HG03565 (cell line): ENCODE results near the gene GRM4.
"Not testable (repeated sequence)": the region's sequence is repeated elsewhere in the genome, so short reads cannot be mapped to it uniquely, and the experiment has no call there.

Experiments used
- ATAC-seq: cut with Tn5 transposase; IDR thresholded peaks from one replicate; pipeline ENCODE4 v1.9.1; 2021; ENCODE audit warnings: mild to moderate bottlenecking, moderate library complexity; ENCODE audit not compliant: unreplicated experiment

Gene GRM4

DNA sequence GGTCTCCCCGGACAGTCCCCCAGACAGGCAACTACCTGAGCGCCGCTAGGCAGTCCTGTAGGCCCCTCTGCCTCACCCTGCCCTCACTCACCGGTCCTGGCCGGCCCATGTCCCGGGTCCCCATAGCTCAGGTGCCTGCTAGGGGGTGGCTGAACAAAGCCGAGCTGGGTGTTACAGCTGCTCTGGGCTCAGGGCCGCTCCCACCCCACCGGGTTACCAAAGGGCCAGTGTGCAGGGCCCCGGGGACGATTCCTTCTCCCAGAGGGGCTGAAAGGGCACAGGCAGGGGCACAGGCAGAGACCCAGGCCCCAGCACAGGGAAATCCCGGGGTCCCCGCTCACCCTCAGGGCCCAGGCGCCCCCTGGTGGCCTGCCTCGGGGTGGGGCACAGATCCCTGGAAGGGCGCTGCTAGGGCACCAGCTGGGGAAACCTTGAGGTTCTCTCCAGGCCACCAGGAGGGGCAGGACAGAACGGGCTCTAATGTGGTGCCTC lies 118.4 kb downstream of the GRM4 start:
- no peak for ATAC-seq

GRCh38 chr6:34025861-34026260 lies 120.0 kb downstream of the GRM4 start:
- no peak for ATAC-seq

GRCh38 chr6:34025112-34025807 lies 120.6 kb downstream of the GRM4 start:
- no peak for ATAC-seq

- ATAC-seq: no peak
Measured at GRCh38 chr6:34022873-34023255, 123.0 kb downstream of the GRM4 start.

GRCh38 chr6:34022250-34022872 lies 123.5 kb downstream of the GRM4 start:
- no peak for ATAC-seq

DNA sequence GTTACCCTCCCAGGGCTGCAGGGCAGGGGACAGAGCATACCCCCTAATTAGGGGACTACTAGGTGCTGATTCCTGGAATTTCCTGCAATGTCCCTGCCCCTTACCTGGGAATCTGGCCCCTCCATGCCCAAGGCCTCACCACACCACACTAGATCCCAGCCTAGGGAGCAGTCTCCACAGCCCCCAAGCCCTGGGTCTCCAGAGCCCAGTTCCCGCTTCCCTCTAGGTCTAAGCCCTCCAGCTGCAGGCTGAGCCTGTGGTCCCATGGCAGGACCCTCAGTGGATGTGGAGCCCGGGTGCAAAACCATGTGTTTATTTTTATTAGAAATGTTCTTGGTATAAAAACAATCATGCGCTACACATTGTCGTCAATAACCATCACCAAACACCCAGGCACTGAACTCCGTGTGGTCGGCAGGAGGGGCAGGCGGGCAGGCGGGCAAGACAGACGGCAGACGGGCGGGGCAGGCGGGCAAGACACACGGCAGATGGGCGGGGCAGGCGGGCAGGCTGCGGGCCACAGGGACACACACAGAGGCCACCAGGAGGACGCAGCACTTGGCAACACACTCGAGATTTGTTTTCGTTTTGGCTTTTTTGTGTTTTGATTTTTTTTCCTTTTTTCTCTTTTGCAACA lies 124.2 kb downstream of the GRM4 start:
- ATAC-seq: no peak

DNA sequence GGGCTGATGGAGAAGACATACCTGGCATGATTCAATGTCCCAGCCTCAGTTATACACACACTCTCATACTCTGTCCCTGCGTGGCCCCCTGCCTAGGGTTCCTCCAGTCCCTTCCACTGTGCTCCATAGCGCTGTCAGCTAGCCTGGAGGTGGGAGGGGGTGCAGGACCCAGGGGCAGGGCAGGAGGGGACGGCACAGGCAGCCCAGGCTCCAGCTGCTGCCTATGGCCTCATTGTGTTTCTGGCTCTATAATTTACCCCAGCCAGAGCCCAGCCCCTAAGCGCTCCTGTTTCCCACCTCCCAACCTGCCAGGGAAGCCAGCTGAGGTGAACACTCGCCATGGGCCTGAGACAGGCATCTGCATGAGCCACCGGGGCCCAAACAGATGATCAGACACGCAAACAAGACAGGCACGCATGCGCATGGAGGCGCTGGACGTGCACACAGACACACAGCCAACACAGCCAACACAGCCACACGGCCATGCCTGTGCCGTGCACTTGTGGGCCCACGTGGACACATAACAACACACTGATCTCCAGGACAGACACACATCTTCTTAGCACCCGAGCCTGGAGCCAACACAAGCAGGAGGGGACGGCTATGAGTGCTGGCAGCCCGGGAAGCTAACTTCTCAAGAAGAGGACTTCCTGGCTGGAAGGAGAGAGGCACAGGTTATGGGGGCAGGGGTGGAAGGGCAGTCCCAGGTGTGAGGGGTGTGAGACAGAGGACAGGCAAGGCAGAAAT lies 124.9 kb downstream of the GRM4 start:
- ATAC-seq: no peak

GRCh38 chr6:34020278-34020677 lies 125.6 kb downstream of the GRM4 start:
- ATAC-seq: no peak

DNA sequence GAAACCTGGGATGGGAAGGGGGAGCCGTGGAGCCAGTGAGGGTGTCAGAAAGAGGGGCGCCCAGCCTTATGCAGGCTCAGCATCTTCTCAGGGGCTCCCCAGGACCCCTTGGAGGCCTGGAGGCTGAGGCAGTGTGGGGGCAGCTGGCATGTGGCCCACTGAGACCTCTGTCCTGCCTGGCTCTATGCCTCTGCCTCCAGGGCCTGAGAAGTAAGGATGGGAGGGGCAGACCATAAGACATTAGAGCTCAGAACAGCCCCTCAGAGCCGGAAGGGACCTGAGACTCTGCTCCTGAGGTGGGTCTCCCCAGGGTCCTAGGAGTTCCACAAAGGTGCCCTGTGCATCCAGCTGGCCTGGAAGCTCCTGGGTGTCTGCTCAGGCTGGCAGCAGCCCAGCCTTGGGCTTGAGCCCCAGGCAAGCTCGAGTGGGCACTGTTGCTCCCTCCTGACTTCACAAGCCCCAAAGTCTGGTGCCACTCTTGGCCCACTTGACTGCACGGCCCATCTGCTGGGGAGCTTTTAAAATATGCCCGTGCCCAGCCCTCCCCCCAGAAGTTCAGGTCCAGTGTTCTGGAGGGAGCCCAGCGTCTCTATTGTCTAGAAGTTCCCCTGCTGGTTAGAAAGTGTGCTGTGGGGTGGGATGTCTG lies 126.8 kb downstream of the GRM4 start:
- no peak for ATAC-seq

GRCh38 chr6:34018026-34018425 lies 127.9 kb downstream of the GRM4 start:
- ATAC-seq: no peak

- ATAC-seq: no peak
Measured at GRCh38 chr6:34017106-34017805, 128.6 kb downstream of the GRM4 start.

- ATAC-seq: not testable (repeated sequence)
Measured at GRCh38 chr6:34016573-34016972, 129.3 kb downstream of the GRM4 start.

GRCh38 chr6:34015586-34015985 lies 130.3 kb downstream of the GRM4 start:
- no peak for ATAC-seq

DNA sequence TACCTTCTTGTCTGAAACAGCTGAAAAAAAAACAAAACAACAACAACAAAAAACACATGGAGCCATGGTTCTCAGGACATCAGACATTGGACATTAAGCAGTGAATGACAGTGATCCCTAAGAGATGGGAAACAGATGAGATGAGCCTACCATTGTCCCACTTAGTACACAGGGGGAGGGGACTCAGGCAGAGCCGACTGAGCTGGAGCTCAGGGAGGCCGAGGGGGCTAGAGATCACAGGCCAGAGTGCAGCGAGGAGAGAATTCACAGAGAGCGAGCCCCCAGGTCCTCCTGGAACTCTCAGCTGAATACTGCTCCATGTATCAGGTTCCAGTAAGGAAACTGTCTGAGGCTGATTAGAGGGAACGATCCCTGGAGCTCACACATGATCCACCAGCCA lies 134.6 kb downstream of the GRM4 start:
- no peak for ATAC-seq

DNA sequence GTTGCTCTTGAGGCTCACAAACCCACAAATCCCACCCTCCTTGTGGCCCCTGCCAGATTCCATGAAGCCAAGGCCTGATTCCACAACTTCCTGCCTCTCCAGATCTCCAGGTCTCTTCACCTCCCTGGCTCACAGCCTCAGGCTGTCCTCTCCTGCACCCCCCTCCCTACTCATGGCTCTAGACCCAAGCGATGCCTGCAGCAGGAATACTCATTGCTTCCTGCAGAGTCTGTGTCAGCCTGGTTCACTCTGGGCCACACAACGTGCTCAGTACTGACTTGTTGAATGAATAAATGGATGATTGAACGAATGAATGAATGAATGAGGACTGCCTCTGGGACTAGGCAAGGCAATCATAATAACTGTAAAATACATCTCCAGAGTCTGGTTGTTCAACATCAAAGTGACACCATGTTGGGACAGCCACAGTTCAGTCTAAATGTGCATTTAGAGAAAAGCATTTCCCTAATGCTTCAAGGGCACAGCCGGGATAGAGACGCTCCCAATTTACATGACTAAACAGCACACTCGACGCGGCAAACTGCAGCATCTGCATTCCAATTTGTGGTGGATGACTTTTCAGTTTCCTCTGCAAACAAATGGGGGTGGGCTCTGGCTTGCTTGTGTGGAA lies 139.9 kb downstream of the GRM4 start:
- ATAC-seq: no peak

GRCh38 chr6:34004706-34005105 lies 141.2 kb downstream of the GRM4 start:
- no peak for ATAC-seq

DNA sequence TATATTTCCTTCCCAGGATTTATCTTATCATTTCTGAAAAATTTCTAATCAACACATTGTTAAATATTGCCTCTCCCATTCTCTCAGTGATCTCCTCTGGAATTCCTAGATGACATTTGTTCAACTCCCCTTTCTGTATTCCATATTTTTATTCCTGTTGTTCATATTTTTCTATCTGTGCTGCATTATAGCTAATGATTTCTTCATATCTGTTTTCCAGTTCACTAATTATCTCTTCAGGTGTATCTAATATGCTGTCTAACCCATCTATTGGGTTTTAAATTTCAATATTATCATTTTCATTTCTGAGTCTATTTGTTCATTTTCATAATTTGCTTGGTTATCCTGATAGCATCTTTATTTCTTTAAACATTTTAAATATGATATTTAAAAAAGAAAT lies 141.9 kb downstream of the GRM4 start:
- ATAC-seq: no peak

DNA sequence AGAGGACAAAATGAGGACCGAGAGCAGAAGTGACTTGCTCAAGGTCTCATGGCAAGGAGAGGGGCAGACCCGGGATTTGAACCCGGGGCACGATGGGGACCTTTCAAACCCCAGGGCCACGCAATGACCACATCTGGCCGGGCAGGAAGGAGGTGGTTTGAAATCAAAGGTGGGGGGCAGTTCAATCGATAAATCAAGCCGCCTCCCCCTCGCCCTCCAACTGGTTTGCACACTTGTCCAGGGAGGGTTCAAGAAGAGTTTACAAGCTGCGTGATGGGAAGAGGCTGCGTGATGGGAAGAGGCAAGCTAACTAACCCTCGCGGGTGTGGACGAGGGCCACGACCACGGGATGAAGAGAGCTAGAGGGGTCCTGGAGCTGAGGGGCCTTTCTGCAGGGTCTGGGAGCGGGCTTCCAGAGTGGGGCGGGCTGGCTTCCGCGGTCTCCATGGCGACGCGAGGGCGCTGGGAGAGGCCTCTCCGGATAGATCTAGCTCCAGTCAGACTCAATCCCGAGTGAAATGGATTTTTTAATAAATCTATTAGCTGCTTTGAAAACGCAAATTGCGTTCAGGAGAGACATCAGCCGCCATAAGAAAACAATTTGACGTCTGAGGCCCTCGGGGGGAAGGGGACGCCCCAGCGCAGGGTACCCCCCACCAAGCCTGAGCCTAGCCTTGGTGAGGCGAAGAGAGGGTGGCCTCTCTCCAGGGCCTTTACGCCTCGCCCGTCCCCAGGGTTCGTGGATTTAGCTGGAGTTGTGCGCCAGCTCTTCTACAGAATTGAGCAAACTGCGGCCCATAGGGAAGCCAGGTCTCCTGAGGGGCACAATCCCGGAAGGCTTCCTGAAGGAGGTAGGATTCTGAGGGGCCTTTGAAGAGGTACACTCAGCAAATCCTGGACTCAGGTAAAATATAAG lies 143.9 kb downstream of the GRM4 start:
- ATAC-seq: no peak

GRCh38 chr6:34000281-34000680 lies 145.6 kb downstream of the GRM4 start:
- ATAC-seq: no peak
